HepG2 (cell line): ENCODE measurements around the gene PYCR2.

ENCODE experiments used
- CBX5 ChIP-seq: sonication (generic); formaldehyde crosslinking; IDR thresholded peaks from 2 replicates; pipeline ENCODE4 v1.4.0; 2020; ENCODE audit warnings: missing genetic modification reagents, borderline replicate concordance
- CENPX ChIP-seq: sonication (generic); formaldehyde crosslinking; IDR thresholded peaks from 2 replicates; pipeline ENCODE4 v1.9.0; 2021; ENCODE audit warnings: mild to moderate bottlenecking, missing genetic modification reagents, moderate library complexity
- DNMT1 ChIP-seq: sonication (generic); formaldehyde crosslinking; IDR thresholded peaks from 2 replicates; pipeline ENCODE4 v1.5.1; 2020; ENCODE audit warnings: mild to moderate bottlenecking, missing genetic modification reagents
- JUNB ChIP-seq: sonication (generic); formaldehyde crosslinking; IDR thresholded peaks from 2 replicates; pipeline ENCODE4 v1.8.0; 2022; ENCODE audit warnings: missing genetic modification reagents, mild to moderate bottlenecking, borderline replicate concordance
- KDM5A ChIP-seq: fragments of 200-600 bp; sonication (generic); IDR thresholded peaks from 2 replicates; pipeline ENCODE4 v1.7.0; 2018; ENCODE audit warnings: antibody characterized with exemption, mild to moderate bottlenecking, low read length, borderline replicate concordance
- KDM6A ChIP-seq: IDR thresholded peaks from 2 replicates; pipeline ENCODE4 v1.6.1; 2016; ENCODE audit warnings: low read depth
- ZNF235 ChIP-seq: sonication (generic); formaldehyde crosslinking; IDR thresholded peaks from 2 replicates; pipeline ENCODE4 v1.8.1; 2023; ENCODE audit warnings: mild to moderate bottlenecking, missing genetic modification reagents, borderline replicate concordance
- ZNF484 ChIP-seq: sonication (generic); formaldehyde crosslinking; IDR thresholded peaks from 2 replicates; pipeline ENCODE4 v1.5.1; 2020; ENCODE audit warnings: mild to moderate bottlenecking, low read depth, missing genetic modification reagents, borderline replicate concordance
- ZNF792 ChIP-seq: IDR thresholded peaks from 2 replicates; pipeline ENCODE4 v1.6.1; 2016
- TF ChIP-seq, protein P1 (sequence below): sonication (generic); formaldehyde crosslinking; IDR thresholded peaks from 2 replicates; pipeline ENCODE4 v1.9.0; 2021; ENCODE audit warnings: missing genetic modification reagents, mild to moderate bottlenecking, borderline replicate concordance
- TF ChIP-seq, protein P2 (sequence below): sonication (generic); formaldehyde crosslinking; IDR thresholded peaks from 2 replicates; pipeline ENCODE4 v1.4.0; 2020; ENCODE audit warnings: missing genetic modification reagents, borderline replicate concordance

DNA sequence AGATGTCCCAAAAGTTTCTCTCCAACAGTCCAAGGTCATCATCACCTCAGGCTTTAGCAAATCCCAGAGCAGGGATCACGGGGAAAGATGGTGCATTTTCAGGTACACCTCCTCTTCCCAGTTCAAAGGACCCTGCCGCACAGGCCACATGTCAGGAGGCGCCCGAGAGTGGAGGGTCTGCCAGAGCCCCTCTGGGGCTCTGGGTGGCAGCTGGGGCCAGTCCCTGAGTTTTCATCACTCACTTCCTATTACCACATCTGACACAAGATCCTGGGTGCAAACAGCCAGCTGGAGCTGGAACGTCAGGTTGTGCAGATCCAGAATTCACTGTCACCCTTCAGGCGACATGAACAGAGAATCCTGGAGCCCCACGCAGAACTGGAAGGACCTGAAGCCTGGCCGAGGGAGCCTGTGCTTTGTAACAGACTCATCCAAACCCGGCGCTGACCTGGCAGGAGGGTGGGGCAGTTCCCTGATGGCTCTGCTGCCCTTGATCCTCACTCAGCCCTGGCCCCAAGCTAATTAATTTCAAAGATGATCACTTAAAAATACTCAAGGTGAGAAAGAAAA lies 50.7 kb downstream of the PYCR2 start:
- TF ChIP-seq ZNF484 (no peak), ZNF235 (CRISPR knock-in tag) (no peak), CBX5 (CRISPR knock-in tag) (no peak), ZNF792 (CRISPR knock-in tag) (no peak), KDM5A (no peak), JUNB (CRISPR knock-in tag) (no peak), DNMT1 (CRISPR knock-in tag) (no peak), CENPX (no peak), KDM6A (no peak)
- TF ChIP-seq, protein P1, sequence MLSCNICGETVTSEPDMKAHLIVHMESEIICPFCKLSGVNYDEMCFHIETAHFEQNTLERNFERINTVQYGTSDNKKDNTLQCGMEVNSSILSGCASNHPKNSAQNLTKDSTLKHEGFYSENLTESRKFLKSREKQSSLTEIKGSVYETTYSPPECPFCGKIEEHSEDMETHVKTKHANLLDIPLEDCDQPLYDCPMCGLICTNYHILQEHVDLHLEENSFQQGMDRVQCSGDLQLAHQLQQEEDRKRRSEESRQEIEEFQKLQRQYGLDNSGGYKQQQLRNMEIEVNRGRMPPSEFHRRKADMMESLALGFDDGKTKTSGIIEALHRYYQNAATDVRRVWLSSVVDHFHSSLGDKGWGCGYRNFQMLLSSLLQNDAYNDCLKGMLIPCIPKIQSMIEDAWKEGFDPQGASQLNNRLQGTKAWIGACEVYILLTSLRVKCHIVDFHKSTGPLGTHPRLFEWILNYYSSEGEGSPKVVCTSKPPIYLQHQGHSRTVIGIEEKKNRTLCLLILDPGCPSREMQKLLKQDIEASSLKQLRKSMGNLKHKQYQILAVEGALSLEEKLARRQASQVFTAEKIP (CRISPR knock-in tag), result no peak
- TF ChIP-seq, protein P2, sequence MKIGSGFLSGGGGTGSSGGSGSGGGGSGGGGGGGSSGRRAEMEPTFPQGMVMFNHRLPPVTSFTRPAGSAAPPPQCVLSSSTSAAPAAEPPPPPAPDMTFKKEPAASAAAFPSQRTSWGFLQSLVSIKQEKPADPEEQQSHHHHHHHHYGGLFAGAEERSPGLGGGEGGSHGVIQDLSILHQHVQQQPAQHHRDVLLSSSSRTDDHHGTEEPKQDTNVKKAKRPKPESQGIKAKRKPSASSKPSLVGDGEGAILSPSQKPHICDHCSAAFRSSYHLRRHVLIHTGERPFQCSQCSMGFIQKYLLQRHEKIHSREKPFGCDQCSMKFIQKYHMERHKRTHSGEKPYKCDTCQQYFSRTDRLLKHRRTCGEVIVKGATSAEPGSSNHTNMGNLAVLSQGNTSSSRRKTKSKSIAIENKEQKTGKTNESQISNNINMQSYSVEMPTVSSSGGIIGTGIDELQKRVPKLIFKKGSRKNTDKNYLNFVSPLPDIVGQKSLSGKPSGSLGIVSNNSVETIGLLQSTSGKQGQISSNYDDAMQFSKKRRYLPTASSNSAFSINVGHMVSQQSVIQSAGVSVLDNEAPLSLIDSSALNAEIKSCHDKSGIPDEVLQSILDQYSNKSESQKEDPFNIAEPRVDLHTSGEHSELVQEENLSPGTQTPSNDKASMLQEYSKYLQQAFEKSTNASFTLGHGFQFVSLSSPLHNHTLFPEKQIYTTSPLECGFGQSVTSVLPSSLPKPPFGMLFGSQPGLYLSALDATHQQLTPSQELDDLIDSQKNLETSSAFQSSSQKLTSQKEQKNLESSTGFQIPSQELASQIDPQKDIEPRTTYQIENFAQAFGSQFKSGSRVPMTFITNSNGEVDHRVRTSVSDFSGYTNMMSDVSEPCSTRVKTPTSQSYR (CRISPR knock-in tag), result no peak
